GM23248 (cell line): ENCODE data around the gene KIAA2012. TPM values are rescaled to one million over a fixed set of nuclear protein-coding genes. Genes with fewer than 3 reads are reported as not detected.

ENCODE experiments used
- DNase-seq: peaks from one replicate; pipeline ENCODE4 v3.0.0-alpha.2; 2015
- H2AFZ ChIP-seq: fragments of 200-600 bp; sonication (generic); 2 replicates; pipeline ENCODE4 v1.6.1; 2016; ENCODE audit warnings: antibody characterized with exemption
- H3F3A ChIP-seq: fragments of 200-600 bp; sonication (generic); 2 replicates; pipeline ENCODE4 v1.6.1; 2016; ENCODE audit warnings: mild to moderate bottlenecking, antibody characterized with exemption, mixed run types; ENCODE audit not compliant: insufficient read depth
- H3K27ac ChIP-seq: fragments of 200-600 bp; sonication (generic); 2 replicates; pipeline ENCODE4 v1.5.1; 2016; ENCODE audit warnings: mild to moderate bottlenecking
- H3K27me3 ChIP-seq: fragments of 200-600 bp; sonication (generic); replicated peaks from 2 replicates; pipeline ENCODE4 v1.6.1; 2016; ENCODE audit warnings: mild to moderate bottlenecking; ENCODE audit not compliant: insufficient read depth
- H3K36me3 ChIP-seq: fragments of 200-600 bp; sonication (generic); 2 replicates; pipeline ENCODE4 v1.6.1; 2016; ENCODE audit warnings: low read depth, mild to moderate bottlenecking
- H3K4me1 ChIP-seq: fragments of 200-600 bp; sonication (generic); 2 replicates; pipeline ENCODE4 v1.6.1; 2016; ENCODE audit warnings: mild to moderate bottlenecking; ENCODE audit not compliant: insufficient read depth
- H3K4me2 ChIP-seq: fragments of 200-600 bp; sonication (generic); one replicate; pipeline ENCODE4 v1.6.1; 2016; ENCODE audit warnings: mild to moderate bottlenecking; ENCODE audit not compliant: unreplicated experiment
- H3K4me3 ChIP-seq: fragments of 200-600 bp; sonication (generic); 2 replicates; pipeline ENCODE4 v1.5.1; 2016; ENCODE audit warnings: mild to moderate bottlenecking
- H3K79me2 ChIP-seq: fragments of 200-600 bp; sonication (generic); 2 replicates; pipeline ENCODE4 v1.6.1; 2016; ENCODE audit warnings: mild to moderate bottlenecking; ENCODE audit not compliant: insufficient read depth
- H3K9ac ChIP-seq: fragments of 200-600 bp; sonication (generic); 2 replicates; pipeline ENCODE4 v1.6.1; 2016; ENCODE audit warnings: mild to moderate bottlenecking
- H3K9me2 ChIP-seq: fragments of 200-600 bp; sonication (generic); 2 replicates; pipeline ENCODE4 v1.6.1; 2016; ENCODE audit warnings: mixed run types, mild to moderate bottlenecking, moderate library complexity; ENCODE audit not compliant: insufficient read depth
- H3K9me3 ChIP-seq: fragments of 200-600 bp; sonication (generic); one replicate; pipeline ENCODE4 v1.6.1; 2017; ENCODE audit warnings: low read depth
- H4K20me1 ChIP-seq: fragments of 200-600 bp; sonication (generic); 2 replicates; pipeline ENCODE4 v1.6.0; 2016; ENCODE audit not compliant: insufficient read depth
- EZH2 ChIP-seq: fragments of 200-600 bp; sonication (generic); IDR thresholded peaks from 2 replicates; pipeline ENCODE4 v1.6.1; 2018; ENCODE audit warnings: antibody characterized with exemption, mild to moderate bottlenecking; ENCODE audit not compliant: insufficient read depth, poor library complexity, severe bottlenecking
- EZH2phosphoT487 ChIP-seq: fragments of 200-600 bp; sonication (generic); IDR thresholded peaks from 2 replicates; pipeline ENCODE4 v1.6.1; 2018; ENCODE audit warnings: antibody characterized with exemption, moderate library complexity, mild to moderate bottlenecking, low read depth; ENCODE audit not compliant: insufficient read depth
- WGBS, 2 experiments: methylation state at CpG; one replicate each; pipeline ENCODE4 v1.1.6; 2015 to 2017; ENCODE audit warnings: low lambda C conversion rate in 2 of 2, low coverage in 1 of 2; ENCODE audit errors: missing lambda C conversion rate in 2 of 2; 5-methylcytosine and 5-hydroxymethylcytosine counted together
- in situ Hi-C: fragments of 300-500 bp; cut with MboI; formaldehyde crosslinking; loops from 2 replicates; pipeline ENCODE4 v1.15.0; 2020
- polyA plus RNA-seq: library from polyadenylated mRNA; unstranded; fragments of >200 nt; fragmentation: Nextera tagmentation; extraction: Ambion mirVana; gene quantifications from 2 replicates; pipeline ENCODE4 v1.2.1, GENCODE V29; 2016
- total RNA-seq: library from RNA; depleted of rRNA; stranded (reverse); fragments of >200 nt; shearing (Covaris generic); gene quantifications from 2 replicates; pipeline ENCODE4 v1.2.3, GENCODE V29; 2014; rRNA removed

KIAA2012 gene
- total RNA-seq (not detected in 2 replicates), polyA plus RNA-seq (0.13 and 0.18 TPM in 2 replicates)

DNA sequence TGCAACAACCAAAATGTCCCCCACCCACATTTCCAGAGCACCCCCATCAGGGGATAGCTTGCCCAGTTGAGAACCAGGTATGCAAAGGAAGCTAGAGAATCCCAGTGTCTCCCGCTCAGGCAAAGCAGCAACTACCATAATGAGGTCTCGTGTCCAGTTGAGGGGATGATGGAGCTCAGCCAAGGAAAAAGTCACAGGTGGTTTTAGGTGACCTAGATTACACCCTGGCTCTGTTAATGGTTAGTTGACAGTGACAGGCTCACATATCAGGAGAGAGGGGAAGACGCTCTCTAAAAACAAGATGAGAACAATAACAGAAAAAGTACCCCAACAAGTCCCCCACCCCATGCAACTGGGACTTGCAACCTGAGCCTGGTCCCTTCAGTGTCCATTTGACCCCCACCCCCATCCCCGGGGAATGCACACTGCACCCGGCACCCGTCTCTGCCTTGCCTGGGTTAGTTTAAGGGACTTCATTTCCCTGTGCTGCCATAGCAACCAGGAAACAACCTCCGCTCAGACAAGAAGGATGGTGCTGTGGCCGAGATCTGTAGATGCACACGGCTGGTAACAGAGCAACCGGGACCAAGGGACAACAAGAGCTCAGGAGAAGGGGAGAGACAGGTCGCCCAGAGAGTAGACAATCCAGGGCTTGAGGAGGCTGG lies at the start of gene KIAA2012:
KIAA2012 (plus strand) TSS at position 519 of the 665 bp plus-strand sequence. CDS start 373 bp downstream, outside the sequence.
- H2AFZ ChIP-seq = no peak within 1 kb of the TSS
- H3K9ac ChIP-seq = no peak within 1 kb of the TSS
- in situ Hi-C loops = no loop called here
- no peak for TF ChIP-seq EZH2
- TF ChIP-seq EZH2phosphoT487 = no peak
- no peaks in the 10 kb centered on the region for H3F3A ChIP-seq
- H3K4me1 ChIP-seq = no peaks in the 10 kb centered on the region
- no peaks in the 10 kb centered on the region for H3K79me2 ChIP-seq
- H3K4me2 ChIP-seq = no peak within 1 kb of the TSS
- WGBS, 2 experiments = 66 to 76% methylated on average over 11 of the region's 11 CpGs
- no peaks in the 10 kb centered on the region for H3K9me2 ChIP-seq
- H3K36me3 ChIP-seq = no peaks in the 10 kb centered on the region
- H3K27ac ChIP-seq = no peak within 1 kb of the TSS
- H3K9me3 ChIP-seq = no peaks in the 10 kb centered on the region
- no peak for DNase-seq
- H4K20me1 ChIP-seq = no peaks in the 10 kb centered on the region
- no peak within 1 kb of the TSS for H3K4me3 ChIP-seq
- H3K27me3 ChIP-seq = no peaks in the 10 kb centered on the region

DNA sequence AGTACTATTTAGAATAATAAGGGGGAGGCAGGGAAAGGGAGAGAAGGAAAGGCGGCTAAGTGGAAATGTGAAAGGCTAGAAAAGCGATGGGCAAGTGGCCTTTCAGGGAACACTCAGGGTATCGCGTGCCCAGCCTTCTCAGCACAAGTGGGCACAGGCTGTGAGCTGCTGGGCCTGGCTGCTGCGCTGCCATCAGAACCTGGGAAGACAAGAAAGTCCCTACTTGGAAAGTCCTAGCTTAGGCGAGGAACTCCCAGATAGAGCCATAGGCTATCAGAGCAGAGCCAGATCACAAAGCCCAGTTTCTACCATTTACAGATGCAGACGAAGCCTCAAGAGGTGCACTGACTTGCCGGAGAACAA lies 49.2 kb upstream of the KIAA2012 start:
- TF ChIP-seq EZH2 = no peak
- no peak for TF ChIP-seq EZH2phosphoT487
- Histone ChIP-seq H3K79me2 (no peaks in the 10 kb centered on the region), H4K20me1 (no peaks in the 10 kb centered on the region), H3F3A (no peaks in the 10 kb centered on the region), H3K4me3 (no peak overlapping the region), H3K27ac (no peak overlapping the region), H3K27me3 (no peaks in the 10 kb centered on the region), H3K4me2 (no peak overlapping the region), H2AFZ (no peak overlapping the region), H3K4me1 (no peaks in the 10 kb centered on the region), H3K36me3 (no peaks in the 10 kb centered on the region), H3K9me3 (no peaks in the 10 kb centered on the region), H3K9ac (no peak overlapping the region), H3K9me2 (no peaks in the 10 kb centered on the region)
- 94 to 96% methylated on average over 8 of the region's 8 CpGs for WGBS, 2 experiments
- in situ Hi-C loops = no loop called here
- no peak for DNase-seq

DNA sequence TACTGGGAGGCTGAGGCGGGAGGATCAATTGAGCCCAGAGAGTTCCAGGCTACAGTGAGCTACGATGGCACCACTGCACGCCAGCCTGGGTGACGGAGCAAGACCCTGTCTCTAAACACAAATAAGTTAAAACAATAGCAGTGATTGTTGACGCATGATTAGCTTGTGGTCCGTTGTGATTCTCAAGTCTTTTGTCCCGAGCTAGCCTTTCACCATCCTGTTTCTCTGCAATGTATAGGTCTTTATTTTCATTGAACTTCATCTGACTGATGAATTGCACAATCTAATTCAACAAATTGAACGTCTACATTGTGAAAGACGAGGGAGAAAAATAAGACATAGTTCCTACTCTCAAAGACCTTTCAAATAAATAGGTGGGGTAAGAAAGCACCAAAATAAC lies 48.2 kb upstream of the KIAA2012 start:
- no peak for DNase-seq
- in situ Hi-C loops = no loop called here
- Histone ChIP-seq H3K27me3 (no peaks in the 10 kb centered on the region), H3F3A (no peaks in the 10 kb centered on the region), H3K79me2 (no peaks in the 10 kb centered on the region), H3K27ac (no peak overlapping the region), H3K4me1 (no peaks in the 10 kb centered on the region), H3K9me2 (no peaks in the 10 kb centered on the region), H3K9me3 (no peaks in the 10 kb centered on the region), H4K20me1 (no peaks in the 10 kb centered on the region), H2AFZ (no peak overlapping the region), H3K4me3 (no peak overlapping the region), H3K4me2 (no peak overlapping the region), H3K36me3 (no peaks in the 10 kb centered on the region), H3K9ac (no peak overlapping the region)
- TF ChIP-seq EZH2phosphoT487 (no peak), EZH2 (no peak)
- WGBS, 2 experiments = 80 to 83% methylated on average over 9 of the region's 9 CpGs

DNA sequence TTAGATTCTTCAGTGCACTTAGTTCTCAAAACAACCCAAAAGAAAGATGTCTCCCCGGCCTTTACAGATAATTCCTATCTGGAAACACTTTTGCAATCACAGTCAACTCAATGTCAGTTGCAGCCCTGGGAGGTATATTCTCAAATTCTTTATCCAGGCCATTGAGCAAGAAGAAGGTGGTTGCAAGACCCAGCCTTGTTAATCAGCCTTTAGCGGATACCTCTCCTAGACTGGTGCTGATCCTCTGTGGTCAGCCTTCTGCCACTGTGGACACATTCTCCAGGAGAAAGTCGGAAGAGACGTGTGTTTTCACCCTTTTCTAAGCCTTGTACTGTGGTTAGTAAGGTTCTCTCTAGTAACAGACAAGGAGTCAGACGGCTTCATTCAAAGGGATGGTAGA lies 47.2 kb upstream of the KIAA2012 start:
- Histone ChIP-seq H3K9me3 (no peaks in the 10 kb centered on the region), H3K9me2 (no peaks in the 10 kb centered on the region), H3K4me2 (no peak overlapping the region), H4K20me1 (no peaks in the 10 kb centered on the region), H3K4me3 (no peak overlapping the region), H3K9ac (no peak overlapping the region), H3F3A (peaks cover 7% of the 10 kb centered on the region; the same call in 1 of the 2 replicates), H3K4me1 (peaks cover under 1% of the 10 kb centered on the region; the same call in 1 of the 2 replicates), H3K79me2 (no peaks in the 10 kb centered on the region), H2AFZ (no peak overlapping the region), H3K27ac (no peak overlapping the region), H3K36me3 (no peaks in the 10 kb centered on the region), H3K27me3 (no peaks in the 10 kb centered on the region)
- no peak for DNase-seq
- in situ Hi-C loops = no loop called here
- WGBS, 2 experiments = 91 to 96% methylated on average over 5 of the region's 5 CpGs
- TF ChIP-seq EZH2 (no peak), EZH2phosphoT487 (no peak)
